Iris pigment epithelial cell (primary cell): Measurements from ENCODE around the gene EBF4.
A peak's percentile ranks its signal among the peaks of the same experiment; 100 is the strongest.

ENCODE experiments used
- DNase-seq: peaks from one replicate; pipeline ENCODE4 v3.0.0-alpha.2; 2011; ENCODE audit warnings: low read depth

EBF4 gene

GRCh38 chr20:2700913-2701620 lies 8.5 kb downstream of the EBF4 start:
- DNase-seq = no peak

- DNase-seq = no peak
Observed at GRCh38 chr20:2701671-2702081, 9.1 kb downstream of the EBF4 start.

- DNase-seq = no peak
Observed at GRCh38 chr20:2703716-2704475, 11.3 kb downstream of the EBF4 start.

- DNase-seq = no peak
Observed at GRCh38 chr20:2705931-2706645, 13.5 kb downstream of the EBF4 start.

- DNase-seq = no peak
Observed at GRCh38 chr20:2706688-2707352, 14.2 kb downstream of the EBF4 start.

- DNase-seq = no peak
Observed at GRCh38 chr20:2707353-2708072, 14.9 kb downstream of the EBF4 start.

GRCh38 chr20:2708073-2708415 lies 15.5 kb downstream of the EBF4 start:
- no peak for DNase-seq

- DNase-seq = no peak
Observed at GRCh38 chr20:2708665-2709064, 16.1 kb downstream of the EBF4 start.

GRCh38 chr20:2709205-2709981 lies 16.8 kb downstream of the EBF4 start:
- DNase-seq = no peak

GRCh38 chr20:2713285-2713684 lies 20.7 kb downstream of the EBF4 start:
- DNase-seq = no peak

GRCh38 chr20:2729251-2729713 lies 36.7 kb downstream of the EBF4 start:
- DNase-seq = no peak

- DNase-seq = peak; percentile 23
Observed at GRCh38 chr20:2729791-2730190, 37.2 kb downstream of the EBF4 start.

GRCh38 chr20:2734899-2735298 lies 42.3 kb downstream of the EBF4 start:
- no peak for DNase-seq

GRCh38 chr20:2736441-2736840 lies 43.9 kb downstream of the EBF4 start:
- no peak for DNase-seq

GRCh38 chr20:2738331-2739041 lies 45.9 kb downstream of the EBF4 start:
- DNase-seq = no peak

- DNase-seq = no peak
Observed at GRCh38 chr20:2739042-2739398, 46.4 kb downstream of the EBF4 start.

GRCh38 chr20:2740702-2741101 lies 48.1 kb downstream of the EBF4 start:
- no peak for DNase-seq

GRCh38 chr20:2741463-2741862 lies 48.9 kb downstream of the EBF4 start:
- DNase-seq = no peak

- DNase-seq = no peak
Observed at GRCh38 chr20:2741881-2742280, 49.3 kb downstream of the EBF4 start.

GRCh38 chr20:2742431-2742830 lies 49.9 kb downstream of the EBF4 start:
- DNase-seq = no peak
